BJ (cell line): Measurements from ENCODE around the gene C2orf76. TPM values are rescaled to one million over a fixed set of nuclear protein-coding genes. Genes with fewer than 3 reads are reported as not detected.

Source experiments
- CTCF ChIA-PET: fragments of 350-600 bp; formaldehyde crosslinking; extraction: SDS; loops from one replicate; lab custom pipeline; 2021; ENCODE audit warnings: antibody characterized with exemption, inconsistent platforms; lab: Yijun Ruan, JAX
- POLR2A ChIA-PET: fragments of 300-600 bp; sonication (Branson Sonifier 250); formaldehyde crosslinking; extraction: SDS; loops from one replicate; lab custom pipeline; 2021; ENCODE audit warnings: antibody characterized with exemption; lab: Charles Lee
- DNase-seq: peaks from one replicate; pipeline ENCODE4 v3.0.0-alpha.2; 2011; ENCODE audit warnings: low read depth
- H3K27me3 ChIP-seq: 2 replicates; pipeline ENCODE4 v1.6.0; 2011; ENCODE audit warnings: low read length; ENCODE audit not compliant: control insufficient read depth, insufficient read depth
- H3K36me3 ChIP-seq: 2 replicates; pipeline ENCODE4 v1.5.1; 2011; ENCODE audit warnings: low read length; ENCODE audit not compliant: control insufficient read depth, insufficient read depth
- H3K4me3 ChIP-seq: 2 replicates; pipeline ENCODE4 v1.5.1; 2011; ENCODE audit warnings: low read depth, mild to moderate bottlenecking, control low read depth, low read length
- polyA plus RNA-seq: library from polyadenylated mRNA; depleted of rRNA; stranded (reverse); fragments of >200 nt; gene quantifications from 2 replicates; pipeline ENCODE4 v1.2.3, GENCODE V29; 2011
- TF ChIP-seq, protein P1 (sequence below): IDR thresholded peaks from 2 replicates; pipeline ENCODE4 v1.5.1; 2011; ENCODE audit warnings: low read depth, mild to moderate bottlenecking, control low read depth, inconsistent platforms, low read length, moderate library complexity; ENCODE audit not compliant: insufficient read depth

Gene C2orf76
- polyA plus RNA-seq, 1 experiment, result 7.0 TPM

DNA sequence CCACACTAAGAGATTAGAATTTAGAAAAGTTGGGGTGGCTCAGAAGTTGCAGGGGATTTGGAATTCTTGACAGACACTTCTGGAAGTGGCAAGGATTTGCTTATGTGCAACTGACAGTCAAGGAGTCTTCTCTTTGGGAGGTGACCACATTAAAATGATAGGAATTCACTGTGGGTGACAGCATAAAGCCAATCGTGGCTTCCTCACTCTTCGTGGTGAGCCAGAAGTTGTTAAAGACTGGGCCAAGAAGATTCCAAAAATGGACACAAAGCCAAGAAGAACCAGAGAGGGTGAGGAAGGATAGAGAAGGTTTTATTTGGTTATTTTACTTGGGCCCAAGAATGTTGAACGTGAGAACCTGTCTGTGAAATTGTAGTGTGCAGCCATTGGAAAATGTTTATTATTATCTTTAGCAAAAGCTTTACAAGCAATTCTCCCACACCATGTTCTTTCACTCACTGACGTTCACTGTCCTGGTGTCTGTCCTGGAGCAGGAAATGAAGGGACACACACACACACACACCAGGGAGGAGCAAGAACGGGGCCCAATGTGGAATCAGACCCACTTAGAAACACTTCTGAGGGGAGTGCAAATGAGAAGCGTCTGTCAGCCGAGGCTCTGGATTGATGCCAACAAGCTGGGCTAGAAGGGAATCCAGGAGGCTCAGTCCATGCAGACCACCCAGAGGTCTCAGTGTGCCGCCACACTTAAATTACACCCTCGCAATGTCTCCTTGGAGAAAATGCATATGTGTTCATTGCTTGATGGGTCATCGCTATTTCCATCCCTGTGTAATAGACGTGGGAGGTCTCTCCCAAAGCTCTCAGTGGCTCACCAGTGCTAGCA is 105.8 kb downstream of the C2orf76 start:
- Histone ChIP-seq H3K4me3 (no peak overlapping the region), H3K27me3 (no peaks in the 10 kb centered on the region), H3K36me3 (no peaks in the 10 kb centered on the region)
- no peak for DNase-seq
- ChIA-PET CTCF (interaction anchor here (1.2 to 2.3 kb wide), 3 partner anchors 27 to 232 kb away, joined by 3 to 10 read pairs (median 6); no protein-coding TSS in a partner anchor), POLR2A (no interaction called here)
- TF ChIP-seq, protein P1, sequence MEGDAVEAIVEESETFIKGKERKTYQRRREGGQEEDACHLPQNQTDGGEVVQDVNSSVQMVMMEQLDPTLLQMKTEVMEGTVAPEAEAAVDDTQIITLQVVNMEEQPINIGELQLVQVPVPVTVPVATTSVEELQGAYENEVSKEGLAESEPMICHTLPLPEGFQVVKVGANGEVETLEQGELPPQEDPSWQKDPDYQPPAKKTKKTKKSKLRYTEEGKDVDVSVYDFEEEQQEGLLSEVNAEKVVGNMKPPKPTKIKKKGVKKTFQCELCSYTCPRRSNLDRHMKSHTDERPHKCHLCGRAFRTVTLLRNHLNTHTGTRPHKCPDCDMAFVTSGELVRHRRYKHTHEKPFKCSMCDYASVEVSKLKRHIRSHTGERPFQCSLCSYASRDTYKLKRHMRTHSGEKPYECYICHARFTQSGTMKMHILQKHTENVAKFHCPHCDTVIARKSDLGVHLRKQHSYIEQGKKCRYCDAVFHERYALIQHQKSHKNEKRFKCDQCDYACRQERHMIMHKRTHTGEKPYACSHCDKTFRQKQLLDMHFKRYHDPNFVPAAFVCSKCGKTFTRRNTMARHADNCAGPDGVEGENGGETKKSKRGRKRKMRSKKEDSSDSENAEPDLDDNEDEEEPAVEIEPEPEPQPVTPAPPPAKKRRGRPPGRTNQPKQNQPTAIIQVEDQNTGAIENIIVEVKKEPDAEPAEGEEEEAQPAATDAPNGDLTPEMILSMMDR, result no peak

- TF ChIP-seq, protein P1, result no peak
- CTCF ChIA-PET, result interaction anchor here (0.8 to 2.3 kb wide), 5 partner anchors 24 to 39 kb away, joined by 3 to 10 read pairs (median 3); no protein-coding TSS in a partner anchor
- no peaks in the 10 kb centered on the region for H3K36me3 ChIP-seq
- POLR2A ChIA-PET, result interaction anchor here (0.6 kb wide), 1 partner anchor 367 kb away, joined by 3 read pairs; no protein-coding TSS in a partner anchor
- no peak overlapping the region for H3K4me3 ChIP-seq
- DNase-seq, result no peak
- H3K27me3 ChIP-seq, result no peaks in the 10 kb centered on the region
These were observed 107.3 kb downstream of the C2orf76 start for GRCh38 chr2:119259296-119259860.

DNA sequence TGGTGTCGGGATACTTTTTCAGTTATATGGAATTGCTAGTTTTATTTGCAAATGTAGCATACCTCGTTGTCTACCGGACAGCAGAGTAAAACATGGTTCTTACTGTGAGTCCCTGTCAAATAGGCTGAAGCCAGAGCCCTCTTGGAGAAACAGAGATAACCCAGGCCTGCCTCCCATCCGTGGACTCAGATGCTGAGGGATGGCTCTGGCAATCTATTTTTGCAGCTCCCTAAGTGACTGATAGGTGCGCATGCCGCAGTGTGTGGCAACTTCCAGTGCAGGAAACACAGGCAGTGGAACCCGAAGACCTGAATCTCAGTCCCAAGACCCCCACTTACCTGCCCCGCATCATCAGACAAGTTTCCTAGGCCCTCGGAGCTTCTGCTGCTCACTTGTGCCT is 109.4 kb downstream of the C2orf76 start:
- TF ChIP-seq, protein P1, result no peak
- Histone ChIP-seq H3K4me3 (no peak overlapping the region), H3K36me3 (no peaks in the 10 kb centered on the region), H3K27me3 (no peaks in the 10 kb centered on the region)
- ChIA-PET CTCF (interaction anchor here (2.8 kb wide), 1 partner anchor 33 kb away, joined by 7 read pairs; no protein-coding TSS in a partner anchor), POLR2A (no interaction called here)
- no peak for DNase-seq

DNA sequence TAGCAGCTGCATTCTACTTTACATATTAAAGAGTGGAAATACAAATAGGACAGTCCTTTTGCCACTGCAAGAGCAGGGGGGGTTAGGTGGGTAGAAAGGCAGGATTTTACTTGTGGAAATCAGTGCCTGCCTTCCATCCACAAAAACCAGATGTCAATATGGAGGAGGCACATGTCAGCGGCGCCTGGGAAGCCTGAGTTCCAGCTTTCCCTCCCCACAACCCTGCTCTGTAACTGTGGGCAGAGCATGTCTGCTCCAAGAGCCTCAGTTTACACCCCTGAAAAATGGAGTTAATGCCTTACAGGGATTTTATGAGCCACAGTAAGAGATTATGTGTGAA is 110.1 kb downstream of the C2orf76 start:
- no peak for DNase-seq
- Histone ChIP-seq H3K4me3 (no peak overlapping the region), H3K27me3 (no peaks in the 10 kb centered on the region), H3K36me3 (no peaks in the 10 kb centered on the region)
- POLR2A ChIA-PET, result no interaction called here
- CTCF ChIA-PET, result interaction anchor here (2.8 kb wide), 1 partner anchor 34 kb away, joined by 7 read pairs; no protein-coding TSS in a partner anchor
- TF ChIP-seq, protein P1, result no peak
